Hematopoietic multipotent progenitor cell (in vitro differentiated cells): Measurements from ENCODE around the gene PLA2G4A. TPM values are rescaled to one million over a fixed set of nuclear protein-coding genes. Genes with fewer than 3 reads are reported as not detected.

ENCODE experiments used
- DNase-seq, 3 donors: peaks; one replicate each; pipeline ENCODE4 v3.0.0-alpha.2; 2011 to 2015; ENCODE audit warnings: low read depth in 2 of 3, low spot score in 2 of 3
- total RNA-seq: library from RNA; depleted of rRNA; stranded (reverse); fragments of >200 nt; gene quantifications from one replicate; pipeline ENCODE4 v1.2.3, GENCODE V29; 2012

The PLA2G4A gene
- total RNA-seq, result 6.5 TPM

- peak in 2 of 3 donors; percentile 75 to 84 for DNase-seq
Observed at GRCh38 chr1:186828611-186829454, at the start of gene PLA2G4A. Gene PLA2G4A (plus strand): TSS chr1:186828949. CDS start chr1:186854355, 25,406 bp downstream.

GRCh38 chr1:186780076-186780475 is 48.7 kb upstream of the PLA2G4A start:
- peak in 1 of 3 donors; percentile 6 for DNase-seq

- DNase-seq, result no peak
Observed at GRCh38 chr1:186781730-186782129, 47.0 kb upstream of the PLA2G4A start.

GRCh38 chr1:186782791-186783190 is 46.0 kb upstream of the PLA2G4A start:
- no peak for DNase-seq

- no peak for DNase-seq
Observed at GRCh38 chr1:186783193-186783592, 45.6 kb upstream of the PLA2G4A start.

- DNase-seq, result no peak
Observed at GRCh38 chr1:186785503-186785902, 43.2 kb upstream of the PLA2G4A start.

GRCh38 chr1:186790101-186790500 is 38.6 kb upstream of the PLA2G4A start:
- no peak for DNase-seq

- no peak for DNase-seq
Observed at GRCh38 chr1:186792870-186793581, 35.7 kb upstream of the PLA2G4A start.

GRCh38 chr1:186793582-186793927 is 35.2 kb upstream of the PLA2G4A start:
- no peak for DNase-seq

- no peak for DNase-seq
Observed at GRCh38 chr1:186798960-186799688, 29.6 kb upstream of the PLA2G4A start.

- DNase-seq, result no peak
Observed at GRCh38 chr1:186799689-186800054, 29.1 kb upstream of the PLA2G4A start.

GRCh38 chr1:186802388-186802787 is 26.4 kb upstream of the PLA2G4A start:
- DNase-seq, result no peak

GRCh38 chr1:186804679-186805078 is 24.1 kb upstream of the PLA2G4A start:
- no peak for DNase-seq

GRCh38 chr1:186806477-186806876 is 22.3 kb upstream of the PLA2G4A start:
- peak in 2 of 3 donors; percentile 30 to 54 for DNase-seq

GRCh38 chr1:186807163-186807562 is 21.6 kb upstream of the PLA2G4A start:
- no peak for DNase-seq

- DNase-seq, result no peak
Observed at GRCh38 chr1:186811892-186812291, 16.9 kb upstream of the PLA2G4A start.

- DNase-seq, result no peak
Observed at GRCh38 chr1:186812570-186812969, 16.2 kb upstream of the PLA2G4A start.

GRCh38 chr1:186813420-186813819 is 15.3 kb upstream of the PLA2G4A start:
- DNase-seq, result no peak

GRCh38 chr1:186819126-186819525 is 9.6 kb upstream of the PLA2G4A start:
- DNase-seq, result no peak

- DNase-seq, result no peak
Observed at GRCh38 chr1:186819563-186819962, 9.2 kb upstream of the PLA2G4A start.
